SK-N-SH (cell line): Measurements from ENCODE around the gene TES. TPM values are rescaled to one million over a fixed set of nuclear protein-coding genes. Genes with fewer than 3 reads are reported as not detected.

Experiments
- CTCF ChIA-PET: fragments of 300-600, 350-600 bp; formaldehyde crosslinking; extraction: SDS; loops from one replicate; lab custom pipeline; 2021; lab: Yijun Ruan, JAX
- POLR2A ChIA-PET: fragments of 350-600 bp; sonication (Branson Sonifier 250); formaldehyde crosslinking; extraction: SDS; loops from one replicate; lab custom pipeline; 2020; ENCODE audit warnings: antibody characterized with exemption, inconsistent platforms; lab: Yijun Ruan, JAX
- DNase-seq: peaks from one replicate; pipeline ENCODE4 v3.0.0; 2012
- H2AFZ ChIP-seq: fragments of 200-600 bp; sonication (generic); 2 replicates; pipeline ENCODE4 v1.8.1; 2016; ENCODE audit warnings: antibody characterized with exemption, mild to moderate bottlenecking, low read depth
- H3F3A ChIP-seq: fragments of 200-600 bp; sonication (generic); replicated peaks from 2 replicates; pipeline ENCODE3; 2016; ENCODE audit warnings: antibody characterized with exemption, mild to moderate bottlenecking; ENCODE audit not compliant: insufficient read depth
- H3K27ac ChIP-seq, 2 experiments: fragments of 200-500 bp in 1 of 2; fragments of 200-600 bp in 1 of 2; sonication (Bioruptor generic) in 1 of 2; sonication (generic), shearing (Covaris generic) in 1 of 2; 2 replicates each; pipeline versions ENCODE4 v1.5.1 to v1.6.1; 2014 to 2016; ENCODE audit warnings: low read depth in 2 of 2, inconsistent platforms in 1 of 2, low read length in 1 of 2, mild to moderate bottlenecking in 1 of 2, mixed read lengths in 1 of 2
- H3K27me3 ChIP-seq: fragments of 200-600 bp; sonication (generic), shearing (Covaris generic); 2 replicates; pipeline ENCODE4 v1.6.1; 2016; ENCODE audit warnings: mixed run types; ENCODE audit not compliant: insufficient read depth
- H3K36me3 ChIP-seq, 2 experiments: fragments of 200-500 bp in 1 of 2; fragments of 200-600 bp in 1 of 2; sonication (Bioruptor generic) in 1 of 2; sonication (generic) in 1 of 2; replicated peaks in 1 of 2; 2 replicates each; pipeline versions ENCODE3 to v1.5.1; 2014 to 2016; ENCODE audit warnings: low read length in 1 of 2, mild to moderate bottlenecking in 1 of 2; ENCODE audit not compliant: insufficient read depth in 2 of 2, control insufficient read depth in 1 of 2
- H3K4me1 ChIP-seq, 2 experiments: fragments of 200-500 bp in 1 of 2; fragments of 200-600 bp in 1 of 2; sonication (Bioruptor generic) in 1 of 2; sonication (generic), shearing (Covaris generic) in 1 of 2; 2 replicates each; pipeline versions ENCODE4 v1.5.1 to v1.6.1; 2014 to 2016; ENCODE audit warnings: low read depth in 1 of 2, low read length in 1 of 2, mixed run types in 1 of 2; ENCODE audit not compliant: insufficient read depth in 2 of 2, control insufficient read depth in 1 of 2
- H3K4me2 ChIP-seq: fragments of 200-600 bp; sonication (generic), shearing (Covaris generic); 2 replicates; pipeline ENCODE4 v1.6.1; 2017; ENCODE audit warnings: mixed run types
- H3K4me3 ChIP-seq, 2 experiments: fragments of 200-500 bp in 1 of 2; fragments of 200-600 bp in 1 of 2; sonication (Bioruptor generic) in 1 of 2; sonication (generic), shearing (Covaris generic) in 1 of 2; 2 replicates each; pipeline versions ENCODE4 v1.5.1 to v1.8.1; 2014 to 2016; ENCODE audit warnings: low read depth in 2 of 2, inconsistent platforms in 1 of 2, low read length in 1 of 2, mild to moderate bottlenecking in 1 of 2, mixed read lengths in 1 of 2, moderate library complexity in 1 of 2
- H3K79me2 ChIP-seq: fragments of 200-600 bp; sonication (generic); 2 replicates; pipeline ENCODE4 v1.8.1; 2017; ENCODE audit warnings: mild to moderate bottlenecking; ENCODE audit not compliant: insufficient read depth
- H3K9ac ChIP-seq: fragments of 200-600 bp; sonication (generic); 2 replicates; pipeline ENCODE4 v1.6.1; 2017; ENCODE audit warnings: mixed run types
- H3K9me2 ChIP-seq: fragments of 200-600 bp; sonication (generic); 2 replicates; pipeline ENCODE4 v1.6.1; 2017; ENCODE audit warnings: mixed run types
- H3K9me3 ChIP-seq: fragments of 200-600 bp; sonication (generic); 2 replicates; pipeline ENCODE4 v1.6.1; 2017; ENCODE audit warnings: mixed run types, mild to moderate bottlenecking, moderate library complexity
- H4K20me1 ChIP-seq: fragments of 200-600 bp; sonication (generic); 2 replicates; pipeline ENCODE4 v1.6.1; 2017; ENCODE audit warnings: mild to moderate bottlenecking, mixed run types; ENCODE audit not compliant: insufficient read depth
- ELF1 ChIP-seq: IDR thresholded peaks from 2 replicates; pipeline ENCODE4 v1.4.0; 2012
- EP300 ChIP-seq, 2 experiments: IDR thresholded peaks; 2 replicates each; pipeline versions ENCODE4 v1.4.0 to v1.6.1; 2012; ENCODE audit warnings: borderline replicate concordance in 1 of 2, low read depth in 1 of 2, low read length in 1 of 2
- EZH2phosphoT487 ChIP-seq: fragments of 200-600 bp; sonication (generic); IDR thresholded peaks from 2 replicates; pipeline ENCODE4 v1.6.1; 2017; ENCODE audit warnings: low read depth, mixed run types, mild to moderate bottlenecking, antibody characterized with exemption, moderate library complexity, borderline replicate concordance
- FOSL2 ChIP-seq: IDR thresholded peaks from 2 replicates; pipeline ENCODE4 v1.4.0; 2012; ENCODE audit warnings: low read depth, mild to moderate bottlenecking, moderate library complexity, borderline replicate concordance
- FOXJ3 ChIP-seq: sonication (generic); formaldehyde crosslinking; IDR thresholded peaks from 2 replicates; pipeline ENCODE4 v1.5.1; 2020; ENCODE audit warnings: mild to moderate bottlenecking, missing genetic modification reagents
- FOXM1 ChIP-seq: IDR thresholded peaks from 2 replicates; pipeline ENCODE4 v1.4.0; 2012; ENCODE audit warnings: low read depth, mild to moderate bottlenecking
- GATA2 ChIP-seq: sonication (generic); formaldehyde crosslinking; IDR thresholded peaks from 2 replicates; pipeline ENCODE4 v1.5.0; 2020; ENCODE audit warnings: mild to moderate bottlenecking, missing genetic modification reagents
- IRF3 ChIP-seq: fragments of 150-350 bp; IDR thresholded peaks from 2 replicates; pipeline ENCODE4 v1.6.1; 2016; ENCODE audit warnings: mild to moderate bottlenecking, low read depth, low read length
- MEF2A ChIP-seq: IDR thresholded peaks from 2 replicates; pipeline ENCODE4 v1.4.0; 2012; ENCODE audit warnings: low read depth, borderline replicate concordance
- MXI1 ChIP-seq: IDR thresholded peaks from 2 replicates; pipeline ENCODE4 v1.6.1; 2012; ENCODE audit warnings: mild to moderate bottlenecking, low read depth, low read length, improper control_type of control experiment
- NFIC ChIP-seq: IDR thresholded peaks from 2 replicates; pipeline ENCODE4 v1.4.0; 2012; ENCODE audit warnings: borderline replicate concordance
- NRF1 ChIP-seq: IDR thresholded peaks from 2 replicates; pipeline ENCODE4 v1.6.1; 2012; ENCODE audit warnings: low read depth, mild to moderate bottlenecking, low read length
- RAD21 ChIP-seq: IDR thresholded peaks from 2 replicates; pipeline ENCODE4 v1.6.1; 2012; ENCODE audit warnings: mild to moderate bottlenecking, low read length
- RFX5 ChIP-seq: IDR thresholded peaks from 2 replicates; pipeline ENCODE4 v1.6.1; 2012; ENCODE audit warnings: mild to moderate bottlenecking, improper control_type of control experiment, low read length
- RXRA ChIP-seq: IDR thresholded peaks from 2 replicates; pipeline ENCODE4 v1.4.0; 2012; ENCODE audit warnings: low read depth, mild to moderate bottlenecking, borderline replicate concordance
- SIN3A ChIP-seq: IDR thresholded peaks from 2 replicates; pipeline ENCODE4 v1.6.1; 2012; ENCODE audit warnings: low read depth, mild to moderate bottlenecking, low read length, moderate library complexity, borderline replicate concordance
- TAF1 ChIP-seq: IDR thresholded peaks from 2 replicates; pipeline ENCODE4 v1.6.1; 2012; ENCODE audit warnings: low read depth, mild to moderate bottlenecking, low read length, moderate library complexity, borderline replicate concordance
- TCF12 ChIP-seq: IDR thresholded peaks from 2 replicates; pipeline ENCODE4 v1.4.0; 2012
- TEAD4 ChIP-seq: IDR thresholded peaks from 2 replicates; pipeline ENCODE4 v1.4.0; 2012; ENCODE audit warnings: mild to moderate bottlenecking, borderline replicate concordance; ENCODE audit not compliant: insufficient read depth
- YY1 ChIP-seq: IDR thresholded peaks from 2 replicates; pipeline ENCODE4 v1.4.0; 2012; ENCODE audit warnings: low read depth, mild to moderate bottlenecking
- ZBTB33 ChIP-seq: IDR thresholded peaks from 2 replicates; pipeline ENCODE4 v1.4.0; 2012; ENCODE audit warnings: low read depth, borderline replicate concordance
- WGBS: methylation state at CpG from one replicate; pipeline ENCODE4 v1.1.6; 2017; ENCODE audit warnings: low lambda C conversion rate; 5-methylcytosine and 5-hydroxymethylcytosine counted together
- polyA plus RNA-seq, 3 experiments: library from polyadenylated mRNA; depleted of rRNA; stranded (reverse); fragments of >200 nt; gene quantifications; 2 replicates each; pipeline ENCODE4 v1.2.3, GENCODE V29; 2012
- TF ChIP-seq, protein P1 (sequence below): fragments of 200-600 bp; sonication (generic); IDR thresholded peaks from 2 replicates; pipeline ENCODE4 v1.6.1; 2017; ENCODE audit warnings: antibody characterized with exemption, mild to moderate bottlenecking, moderate library complexity

Gene TES
- polyA plus RNA-seq, 1 of the 3 experiments (the other 2 are of a cell fraction) = 9.5 TPM

DNA sequence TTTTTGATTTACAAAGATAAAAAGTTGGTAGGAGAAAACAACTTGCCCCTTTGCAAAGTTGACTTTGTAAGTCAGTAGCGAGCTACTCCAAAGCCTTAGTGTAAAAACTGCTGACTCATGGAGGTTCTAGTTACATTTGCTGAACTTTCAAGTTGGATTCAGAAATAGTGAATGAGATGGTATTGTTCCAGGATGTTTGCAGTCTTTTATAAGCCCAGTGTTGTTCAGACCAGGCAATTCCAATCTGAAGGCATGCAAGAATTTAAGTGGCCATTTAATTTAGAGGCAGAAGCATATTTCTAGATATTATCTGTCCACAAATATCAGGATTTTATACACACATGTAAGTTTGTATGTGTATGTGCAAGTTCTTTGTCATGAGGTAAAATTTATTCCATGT, 21.6 kb downstream of the TES start:
- Histone ChIP-seq H3K27ac (peak overlapping the region; percentile 35 to 39; a peak in 3 of 4 replicates), H3K4me3 (no peak overlapping the region), H3K36me3 (peaks cover 0 to 6% of the 10 kb centered on the region in 2 experiments), H3K4me2 (no peak overlapping the region; the same call in 1 of the 2 replicates), H4K20me1 (no peaks in the 10 kb centered on the region), H2AFZ (no peak overlapping the region), H3F3A (peaks cover 28% of the 10 kb centered on the region), H3K79me2 (no peaks in the 10 kb centered on the region), H3K4me1 (peaks cover 42 to 50% of the 10 kb centered on the region in 2 experiments; a peak in 3 of 4 replicates), H3K9ac (no peak overlapping the region), H3K9me3 (no peaks in the 10 kb centered on the region), H3K27me3 (no peaks in the 10 kb centered on the region), H3K9me2 (no peaks in the 10 kb centered on the region)
- POLR2A ChIA-PET = interaction anchor here (1.3 kb wide), 1 partner anchor 21 kb away, joined by 5 read pairs; the partner anchor contains the start of gene TES
- DNase-seq = no peak
- 76% methylated on average over 1 of the region's 1 CpG for WGBS
- CTCF ChIA-PET = interaction anchor here (1.0 to 14.7 kb wide), 11 partner anchors 9 to 571 kb away, joined by 3 to 428 read pairs (median 11); partner anchors contain the start of gene TES
- no peak for TF ChIP-seq MXI1
- no peak for TF ChIP-seq EZH2phosphoT487
- TF ChIP-seq TEAD4 = no peak
- TF ChIP-seq NFIC = no peak
- no peak for TF ChIP-seq EP300 (IDR thresholded peaks at IDR 0.05; ENCODE audit: borderline replicate concordance in 1 of 2, low read depth in 1 of 2, low read length in 1 of 2)
- TF ChIP-seq RXRA = no peak
- TF ChIP-seq FOSL2 = no peak
- TF ChIP-seq NRF1 = no peak
- TF ChIP-seq IRF3 = no peak
- TF ChIP-seq TAF1 = no peak
- TF ChIP-seq, all 33 proteins: peak for 0

- DNase-seq = no peak
- Histone ChIP-seq H3K36me3 (peaks cover 0 to 10% of the 10 kb centered on the region in 2 experiments), H2AFZ (no peak overlapping the region), H3K27me3 (no peaks in the 10 kb centered on the region), H3K27ac (peak overlapping the region; percentile 35 to 43; a peak in 3 of 4 replicates), H3F3A (peaks cover 25% of the 10 kb centered on the region), H3K79me2 (no peaks in the 10 kb centered on the region), H3K4me1 (peaks cover 39 to 47% of the 10 kb centered on the region in 2 experiments; a peak in 3 of 4 replicates), H3K9me2 (no peaks in the 10 kb centered on the region), H3K9me3 (no peaks in the 10 kb centered on the region), H3K4me2 (no peak overlapping the region; the same call in 1 of the 2 replicates), H4K20me1 (no peaks in the 10 kb centered on the region), H3K9ac (no peak overlapping the region), H3K4me3 (no peak overlapping the region)
- ChIA-PET POLR2A (interaction anchor here (1.3 kb wide), 1 partner anchor 22 kb away, joined by 5 read pairs; the partner anchor contains the start of gene TES), CTCF (interaction anchor here (0.9 to 14.7 kb wide), 13 partner anchors 13 to 571 kb away, joined by 3 to 428 read pairs (median 10); partner anchors contain the start of gene TES)
- TF ChIP-seq SIN3A (no peak), TCF12 (no peak; the same call in 1 of the 2 replicates), MEF2A (no peak), TAF1 (no peak), IRF3 (no peak), ELF1 (no peak), ZBTB33 (no peak), GATA2 (CRISPR knock-in tag) (no peak), NRF1 (no peak), RFX5 (no peak), FOXJ3 (CRISPR knock-in tag) (no peak), RAD21 (no peak), RXRA (no peak), EZH2phosphoT487 (no peak), FOXM1 (no peak), YY1 (no peak)
- TF ChIP-seq, protein P1, sequence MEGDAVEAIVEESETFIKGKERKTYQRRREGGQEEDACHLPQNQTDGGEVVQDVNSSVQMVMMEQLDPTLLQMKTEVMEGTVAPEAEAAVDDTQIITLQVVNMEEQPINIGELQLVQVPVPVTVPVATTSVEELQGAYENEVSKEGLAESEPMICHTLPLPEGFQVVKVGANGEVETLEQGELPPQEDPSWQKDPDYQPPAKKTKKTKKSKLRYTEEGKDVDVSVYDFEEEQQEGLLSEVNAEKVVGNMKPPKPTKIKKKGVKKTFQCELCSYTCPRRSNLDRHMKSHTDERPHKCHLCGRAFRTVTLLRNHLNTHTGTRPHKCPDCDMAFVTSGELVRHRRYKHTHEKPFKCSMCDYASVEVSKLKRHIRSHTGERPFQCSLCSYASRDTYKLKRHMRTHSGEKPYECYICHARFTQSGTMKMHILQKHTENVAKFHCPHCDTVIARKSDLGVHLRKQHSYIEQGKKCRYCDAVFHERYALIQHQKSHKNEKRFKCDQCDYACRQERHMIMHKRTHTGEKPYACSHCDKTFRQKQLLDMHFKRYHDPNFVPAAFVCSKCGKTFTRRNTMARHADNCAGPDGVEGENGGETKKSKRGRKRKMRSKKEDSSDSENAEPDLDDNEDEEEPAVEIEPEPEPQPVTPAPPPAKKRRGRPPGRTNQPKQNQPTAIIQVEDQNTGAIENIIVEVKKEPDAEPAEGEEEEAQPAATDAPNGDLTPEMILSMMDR = no peak
Measured at GRCh38 chr7:116232350-116232749, 22.0 kb downstream of the TES start.
